ENCODE measurements around the gene CD209.

CD209 gene

DNA sequence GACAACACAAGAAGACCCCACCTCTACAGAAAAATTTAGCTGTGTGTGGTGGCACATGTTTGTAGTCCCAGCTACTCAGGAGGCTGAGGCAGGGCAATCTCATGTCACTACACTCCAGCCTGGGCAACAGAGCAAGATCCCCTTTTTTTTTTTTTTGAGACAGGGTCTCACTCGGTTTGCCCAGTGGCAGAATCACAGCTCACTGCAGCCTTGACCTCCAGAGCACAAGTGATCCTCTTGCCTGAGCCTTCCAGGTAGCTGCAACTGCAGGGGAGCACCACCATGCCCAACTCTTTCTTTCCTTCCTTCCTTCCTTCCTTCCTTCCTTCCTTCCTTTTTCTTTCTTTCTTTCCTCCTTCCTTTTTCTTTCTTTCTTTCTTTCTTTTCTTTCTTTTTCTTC lies 11.2 kb downstream of the CD209 start:
- DNase-seq = no peak

DNA sequence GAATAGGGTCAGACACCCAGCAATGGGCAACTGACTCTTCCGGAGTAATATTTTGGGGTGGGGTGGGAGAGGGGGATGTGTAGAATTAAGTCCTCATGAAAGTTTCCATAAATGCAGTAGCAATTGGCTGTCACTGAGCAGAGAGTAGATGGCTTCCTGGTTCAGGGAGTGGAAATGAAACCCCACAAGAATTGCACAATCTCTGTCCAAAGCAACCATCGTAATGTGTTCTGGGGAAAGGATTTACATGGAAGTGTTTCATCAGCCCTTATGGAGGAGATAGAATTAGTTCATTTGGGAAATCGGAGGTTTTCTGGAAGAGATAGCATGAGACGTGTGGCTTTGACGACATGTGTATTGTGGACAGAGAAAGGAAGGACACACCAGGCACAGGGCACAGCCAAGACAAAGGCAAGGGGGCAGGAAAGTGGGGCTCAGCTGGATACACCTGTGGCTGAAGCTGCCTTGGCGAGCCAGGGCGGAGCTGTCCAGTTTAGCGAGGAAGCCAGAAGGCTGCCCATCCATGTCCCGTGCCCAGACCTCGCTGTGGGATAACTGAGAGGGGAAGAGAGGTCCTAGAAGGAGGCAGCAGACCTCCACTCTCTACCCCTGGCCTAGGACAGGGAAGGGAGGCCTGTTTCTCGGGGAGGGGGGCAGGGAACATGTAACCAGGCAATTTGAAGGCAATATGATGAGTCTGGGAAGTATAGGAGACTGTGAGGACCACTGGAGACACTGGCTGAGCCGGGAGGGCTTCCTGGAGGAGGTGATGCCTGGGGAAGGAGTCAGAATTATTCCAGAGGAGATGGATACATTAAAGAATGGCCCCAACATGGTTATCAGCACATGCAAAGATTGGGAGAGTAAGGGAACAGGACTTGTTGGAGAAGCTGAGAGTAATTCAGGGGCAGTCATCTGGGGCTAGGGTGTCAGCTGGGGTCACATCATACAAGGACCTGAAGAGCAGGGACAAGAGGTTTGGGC lies 12.8 kb downstream of the CD209 start:
- DNase-seq = peak; percentile 6

DNA sequence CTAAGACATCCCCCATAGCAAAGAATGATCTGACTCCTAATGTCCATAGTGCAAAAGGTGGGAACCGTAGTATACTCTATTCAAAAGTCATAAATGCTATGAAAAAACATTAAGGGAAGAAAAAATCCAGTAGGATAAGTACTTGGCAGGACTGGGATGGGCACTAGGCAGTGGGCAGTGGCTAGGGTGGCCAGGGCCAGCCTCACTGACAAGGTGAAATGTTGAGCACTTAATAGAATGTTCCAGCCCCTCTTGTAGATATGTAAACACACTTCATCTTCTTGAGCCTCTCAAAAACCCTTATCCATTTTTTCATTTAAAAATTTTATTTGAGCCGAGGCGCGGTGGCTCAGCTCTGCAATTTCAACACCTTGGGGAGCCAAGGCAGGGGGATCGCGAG lies 14.0 kb downstream of the CD209 start:
- no peak for DNase-seq

DNA sequence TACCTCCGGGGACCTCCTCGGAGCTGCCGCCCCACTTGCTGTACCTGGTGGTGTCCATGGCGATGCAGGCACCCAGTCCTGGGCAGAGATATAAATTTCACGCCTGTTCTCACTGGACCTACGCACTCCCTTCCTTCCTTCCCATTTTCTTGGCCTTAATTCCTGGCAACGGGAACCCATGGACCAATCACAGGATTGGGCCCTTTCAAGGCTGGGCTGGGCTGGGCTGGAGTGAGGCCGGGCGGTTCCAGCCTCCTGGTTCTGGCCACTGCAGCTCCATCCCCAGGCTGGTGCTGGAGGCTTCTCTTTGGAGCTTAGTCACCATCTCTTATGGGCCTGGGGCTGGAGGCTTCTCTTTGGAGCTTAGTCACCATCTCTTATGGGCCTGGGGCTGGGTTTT lies 15.3 kb downstream of the CD209 start, which contains the start of gene CLEC4G:
Gene CLEC4G (minus strand): TSS at position 66 of the 400 bp plus-strand sequence. CDS start 8 bp downstream, at position 58.
- DNase-seq = no peak

DNA sequence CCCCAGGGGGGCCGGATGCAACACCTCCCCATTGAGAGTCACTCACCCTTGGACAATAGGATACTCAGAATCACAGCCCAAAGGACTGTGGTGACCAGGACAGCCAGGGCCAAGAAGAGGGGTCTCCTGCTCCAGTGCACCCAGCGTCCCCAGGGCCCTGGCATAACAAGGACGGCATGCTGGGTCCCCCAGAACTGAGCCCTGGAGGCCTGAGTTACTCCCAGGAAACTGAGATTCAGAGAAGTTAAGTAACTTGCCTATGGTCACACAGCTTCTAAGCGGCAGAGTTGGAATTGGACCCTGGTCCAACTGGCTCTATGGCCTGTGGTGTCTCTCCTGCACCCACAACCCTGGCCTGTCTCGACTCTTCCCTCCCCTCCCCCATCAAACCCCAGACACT lies 15.7 kb downstream of the CD209 start:
- DNase-seq = no peak

DNA sequence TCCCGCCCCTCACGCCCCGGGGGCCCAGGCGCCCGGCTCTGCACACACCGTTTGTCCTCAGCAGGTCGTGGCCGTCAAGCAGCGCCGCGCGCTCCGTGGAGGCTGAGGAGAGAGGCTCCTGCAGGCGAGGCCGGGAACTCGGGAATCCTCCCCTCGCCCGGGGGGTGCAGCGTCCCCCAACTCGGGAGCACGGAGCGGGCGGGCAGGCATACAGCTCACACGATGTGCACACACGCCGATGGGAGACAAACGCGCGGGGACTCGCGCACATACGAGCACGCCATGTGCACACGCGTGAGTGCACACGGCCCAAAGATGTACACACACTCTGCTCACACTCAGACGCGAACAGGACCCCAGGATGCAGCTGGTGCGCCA lies 16.1 kb downstream of the CD209 start:
- no peak for DNase-seq

DNA sequence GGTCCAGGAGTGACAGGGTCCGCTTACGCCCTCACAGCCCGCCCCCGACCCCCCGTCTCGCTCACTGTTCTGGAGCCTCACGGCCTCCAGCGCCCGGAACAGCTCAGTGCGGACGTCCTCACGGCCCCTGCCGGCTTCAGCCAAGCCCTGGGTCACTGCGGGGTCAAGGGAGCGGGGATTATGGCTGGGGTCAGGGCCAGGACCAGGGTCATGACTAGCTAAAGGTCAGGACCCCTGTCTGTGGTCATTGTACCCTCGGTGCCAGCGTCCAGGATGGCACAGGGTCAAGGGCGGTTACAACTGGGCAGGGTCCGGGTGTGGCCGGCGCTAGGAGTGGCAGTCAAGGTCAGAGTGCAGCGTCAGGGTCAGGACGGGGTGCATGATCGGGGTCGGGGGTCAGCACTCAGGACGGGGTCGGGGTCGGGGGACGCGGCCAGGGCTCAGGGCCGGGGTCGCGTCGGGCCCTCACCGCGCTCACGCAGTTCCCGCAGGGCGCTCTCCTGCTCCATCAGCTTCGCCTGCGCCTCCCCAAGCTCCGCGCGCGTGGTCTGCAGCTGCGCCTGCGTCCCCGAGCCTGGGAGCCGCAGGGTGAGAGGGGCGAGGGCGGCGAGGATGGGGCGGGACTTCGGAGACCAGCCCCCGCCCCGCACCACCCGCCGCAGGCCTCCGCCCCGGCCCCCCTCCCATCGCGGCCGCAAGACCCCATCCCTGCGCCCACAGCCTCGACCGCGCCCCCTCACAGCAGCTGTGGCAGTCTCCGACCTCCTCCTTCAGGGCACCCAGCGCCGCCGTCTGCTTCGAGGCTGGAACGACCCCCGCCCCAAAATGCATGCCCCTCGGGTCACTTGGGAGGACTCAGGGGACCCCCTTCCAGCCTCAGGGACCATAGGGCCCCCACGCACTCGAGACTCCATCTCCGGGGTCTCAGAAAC lies 16.8 kb downstream of the CD209 start:
- DNase-seq = no peak

DNA sequence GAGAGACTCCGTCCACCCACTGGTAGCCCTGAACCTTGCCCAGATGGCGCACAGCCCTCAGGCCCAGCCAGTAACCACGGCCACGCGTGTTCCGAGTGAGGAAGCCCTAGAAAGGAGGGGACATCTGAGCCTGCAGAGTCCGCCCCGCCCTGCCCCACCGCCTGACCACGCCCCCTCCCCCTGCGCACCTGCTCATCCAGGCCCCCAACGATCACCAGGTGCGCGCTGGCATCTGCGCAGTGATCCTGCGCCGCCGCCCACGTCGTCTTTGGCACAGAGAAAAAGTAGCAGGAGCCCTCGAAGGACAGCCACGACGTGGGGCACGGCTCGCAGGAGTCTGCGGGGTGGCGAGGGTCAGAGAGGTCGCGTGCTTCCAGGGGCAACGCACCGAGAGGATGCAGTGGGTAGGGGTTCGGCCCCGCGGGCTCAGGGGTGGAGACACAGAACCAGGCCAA lies 17.5 kb downstream of the CD209 start:
- DNase-seq = no peak

DNA sequence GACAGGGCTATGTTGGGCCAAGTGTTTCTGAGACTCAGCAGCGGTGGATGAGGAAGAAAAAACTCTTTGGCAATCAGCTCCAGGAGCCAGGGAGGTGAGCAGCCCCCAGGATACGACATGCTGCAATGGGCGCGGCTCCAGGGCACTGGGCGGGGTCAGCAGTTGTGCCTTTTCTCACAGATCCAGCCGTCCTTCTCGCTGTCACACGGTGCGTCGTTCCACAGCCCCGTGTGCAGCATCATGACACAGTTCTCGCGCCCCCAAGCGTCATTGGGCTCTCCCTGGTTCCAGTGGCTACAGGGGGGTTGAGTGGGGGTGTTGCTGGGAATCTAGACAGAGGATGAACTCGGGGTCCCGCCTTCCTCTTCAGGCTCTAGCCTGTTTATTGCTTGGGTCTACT lies 18.1 kb downstream of the CD209 start:
- no peak for DNase-seq

DNA sequence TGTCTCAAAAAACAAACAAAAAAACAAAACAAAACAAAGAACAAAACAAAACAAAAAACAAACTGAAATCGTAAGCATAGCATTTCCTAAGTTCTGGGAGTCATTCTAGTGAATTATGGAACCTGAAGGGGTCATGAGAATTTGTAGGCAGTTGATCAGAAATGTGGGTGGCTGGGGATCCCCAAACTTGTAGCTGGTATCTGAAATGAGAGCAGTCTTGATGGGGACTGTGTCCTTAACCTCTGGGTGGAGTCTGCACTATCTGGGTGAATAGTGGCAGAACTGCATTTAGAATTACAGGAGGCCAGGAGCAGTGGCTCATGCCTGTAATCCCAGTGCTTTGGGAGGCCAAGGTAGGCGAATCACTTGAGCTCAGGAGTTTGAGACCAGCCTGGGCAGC lies 21.5 kb downstream of the CD209 start:
- no peak for DNase-seq

DNA sequence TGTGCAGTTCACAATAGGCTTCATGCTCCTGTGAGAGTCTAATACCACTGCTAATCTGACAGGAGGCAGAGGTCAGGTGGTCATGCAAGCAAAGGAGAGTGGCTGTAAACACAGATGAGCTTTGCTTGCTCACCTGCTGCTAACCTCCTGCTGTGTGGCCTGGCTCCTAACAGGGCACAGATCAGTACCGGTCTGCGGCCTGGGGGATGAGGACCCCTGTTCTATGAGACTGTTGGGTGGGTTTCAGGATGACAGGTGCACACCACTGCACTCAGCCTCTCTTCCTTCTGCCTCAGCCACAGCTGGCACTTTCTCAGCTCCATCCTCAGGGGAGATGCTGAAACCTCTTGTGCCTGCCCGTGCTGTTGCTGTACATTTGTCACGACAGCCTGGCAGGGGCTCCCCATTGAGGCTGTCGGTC lies 25.1 kb downstream of the CD209 start:
- DNase-seq = no peak

DNA sequence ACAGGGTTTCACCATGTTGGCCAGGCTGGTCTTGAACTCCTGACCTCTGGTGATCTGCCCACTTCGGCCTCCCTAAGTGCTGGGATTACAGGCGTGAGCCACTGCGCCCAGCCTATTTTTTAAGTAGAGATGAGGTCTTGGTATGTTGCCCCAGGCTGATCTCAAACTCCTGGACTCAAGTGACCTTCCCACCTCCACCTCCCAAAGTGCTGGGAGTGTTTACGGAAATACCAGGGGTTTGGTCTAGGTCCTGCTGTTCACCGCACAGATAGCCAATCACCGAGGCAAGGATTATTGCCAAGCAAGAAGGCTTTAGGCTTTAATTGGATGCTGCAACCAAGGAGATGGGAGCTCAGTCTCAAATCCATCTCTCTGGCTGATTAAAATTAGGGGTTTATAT lies 27.0 kb downstream of the CD209 start:
- DNase-seq = no peak

DNA sequence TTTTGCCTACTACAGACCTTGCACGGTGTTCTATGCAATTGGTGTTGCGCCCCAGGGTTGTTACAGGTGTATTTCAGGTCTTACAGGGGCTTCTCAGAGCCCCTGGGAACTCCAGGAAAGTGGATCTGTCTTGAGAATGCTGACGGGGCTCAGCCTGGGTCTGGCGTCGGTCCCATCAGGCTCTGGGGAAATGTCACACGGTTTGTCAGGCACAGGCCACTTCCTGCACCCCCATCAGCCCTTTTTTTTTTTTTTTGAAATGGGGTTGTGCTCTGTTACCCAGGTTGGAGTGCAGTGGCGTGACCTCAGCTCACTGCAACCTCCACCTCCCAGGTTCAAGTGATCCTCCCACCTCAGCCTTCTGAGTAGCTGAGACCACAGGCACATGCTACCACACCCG lies 28.7 kb downstream of the CD209 start:
- DNase-seq = no peak

DNA sequence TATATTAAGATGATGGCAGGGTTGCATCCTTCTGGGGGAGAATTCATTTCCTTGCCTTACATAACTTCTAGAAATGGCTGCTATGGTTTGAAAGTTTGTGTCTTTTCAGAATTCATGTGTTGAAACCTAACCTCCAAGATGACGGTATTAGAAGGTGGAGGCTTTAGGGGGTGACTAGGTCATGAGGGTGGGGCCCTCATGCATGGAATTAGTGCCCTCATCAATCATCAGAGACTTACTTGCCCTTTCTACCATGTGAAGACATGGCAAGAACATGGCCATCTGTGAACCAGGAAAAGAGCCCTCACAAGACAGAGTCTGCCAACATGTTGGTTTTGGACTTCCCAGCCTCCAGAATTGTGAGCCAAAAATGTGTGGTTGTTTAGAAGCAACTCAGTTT lies 30.6 kb downstream of the CD209 start:
- DNase-seq = no peak

DNA sequence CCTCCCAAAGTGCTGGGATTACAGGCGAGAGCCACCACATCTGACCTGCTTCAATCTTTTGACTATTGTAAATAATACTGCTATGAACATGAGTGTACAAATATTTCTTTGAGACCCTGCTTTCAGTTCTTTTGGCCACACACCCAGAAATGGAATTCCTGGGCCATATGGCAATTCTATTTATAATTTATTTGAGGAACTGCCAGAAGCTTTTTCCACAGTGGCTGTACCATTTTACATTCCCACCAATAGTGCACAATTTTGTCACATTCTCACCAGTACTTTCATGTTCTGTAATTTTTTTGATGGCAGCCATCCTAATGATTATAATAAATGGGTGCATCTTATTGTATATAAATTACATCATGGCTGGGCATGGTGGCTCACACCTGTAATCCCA lies 31.7 kb downstream of the CD209 start:
- DNase-seq = no peak

DNA sequence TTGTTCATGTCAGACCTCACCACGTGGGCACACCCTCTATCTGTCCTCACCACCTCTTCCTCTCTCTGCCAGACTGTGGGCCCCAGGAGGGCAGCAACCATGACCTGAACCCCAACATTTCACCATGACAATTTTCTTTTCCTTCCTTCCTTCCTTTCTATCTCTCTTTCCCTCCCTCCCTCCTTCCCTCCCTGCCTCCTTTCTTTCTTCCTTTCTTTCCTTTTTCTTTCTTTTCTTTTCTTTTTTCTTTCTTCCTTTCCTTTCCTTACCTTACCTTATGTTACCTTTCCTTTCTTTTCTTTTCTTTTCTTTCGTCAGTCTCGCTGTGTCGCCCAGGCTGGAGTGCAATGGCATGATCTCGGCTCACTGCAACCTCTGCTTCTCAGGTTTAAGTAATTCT lies 36.7 kb downstream of the CD209 start:
- DNase-seq = no peak

DNA sequence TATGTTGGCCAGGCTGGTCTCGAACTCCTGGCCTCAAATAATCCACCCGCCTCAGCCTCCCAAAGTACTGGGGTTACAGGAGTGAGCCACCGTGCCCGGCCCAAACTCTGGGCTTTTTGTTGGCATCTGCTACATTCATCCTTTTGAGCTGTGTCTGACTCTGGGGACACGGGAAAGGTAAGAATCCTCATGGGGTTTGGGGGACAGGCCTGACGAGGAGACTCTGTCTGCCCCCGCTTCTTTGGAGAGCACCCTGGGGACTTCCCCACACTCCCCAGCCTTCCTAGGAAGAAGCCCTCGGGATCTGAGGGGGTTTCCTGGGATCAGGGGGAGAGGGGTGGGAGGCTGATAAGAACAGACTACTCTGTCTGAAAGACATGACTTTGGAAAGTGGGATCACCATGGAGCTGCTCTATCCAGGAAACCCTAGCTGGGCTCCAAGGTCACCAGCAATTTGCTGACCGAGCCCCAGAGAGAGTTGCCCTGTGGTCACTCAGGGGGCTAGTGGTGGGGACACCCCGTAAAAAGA lies 37.3 kb downstream of the CD209 start:
- DNase-seq = no peak

DNA sequence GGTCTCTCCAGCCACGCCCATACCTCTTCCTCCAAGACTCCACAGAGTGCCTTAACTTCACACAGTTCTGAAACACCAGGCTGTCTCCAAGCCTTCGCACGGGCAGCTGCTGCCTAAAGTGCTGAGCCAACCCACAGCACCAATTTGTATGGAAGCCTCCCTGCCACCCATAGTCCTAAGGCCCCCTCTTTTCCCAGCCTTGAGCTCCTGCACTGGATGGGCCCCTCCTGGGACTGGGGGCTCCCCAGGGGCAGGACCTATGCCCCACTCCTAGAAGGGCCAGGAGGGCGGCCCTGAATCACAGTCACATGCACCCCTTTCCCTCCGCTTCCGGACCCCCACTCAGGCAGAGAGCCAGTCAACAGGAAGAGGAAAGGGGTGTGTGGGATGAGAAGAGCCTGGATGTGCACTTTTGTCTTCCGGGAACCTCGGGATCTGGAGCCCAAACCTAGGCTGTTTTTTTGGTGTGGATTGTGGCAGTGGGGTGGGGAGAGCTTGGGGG lies 40.3 kb downstream of the CD209 start:
- no peak for DNase-seq

DNA sequence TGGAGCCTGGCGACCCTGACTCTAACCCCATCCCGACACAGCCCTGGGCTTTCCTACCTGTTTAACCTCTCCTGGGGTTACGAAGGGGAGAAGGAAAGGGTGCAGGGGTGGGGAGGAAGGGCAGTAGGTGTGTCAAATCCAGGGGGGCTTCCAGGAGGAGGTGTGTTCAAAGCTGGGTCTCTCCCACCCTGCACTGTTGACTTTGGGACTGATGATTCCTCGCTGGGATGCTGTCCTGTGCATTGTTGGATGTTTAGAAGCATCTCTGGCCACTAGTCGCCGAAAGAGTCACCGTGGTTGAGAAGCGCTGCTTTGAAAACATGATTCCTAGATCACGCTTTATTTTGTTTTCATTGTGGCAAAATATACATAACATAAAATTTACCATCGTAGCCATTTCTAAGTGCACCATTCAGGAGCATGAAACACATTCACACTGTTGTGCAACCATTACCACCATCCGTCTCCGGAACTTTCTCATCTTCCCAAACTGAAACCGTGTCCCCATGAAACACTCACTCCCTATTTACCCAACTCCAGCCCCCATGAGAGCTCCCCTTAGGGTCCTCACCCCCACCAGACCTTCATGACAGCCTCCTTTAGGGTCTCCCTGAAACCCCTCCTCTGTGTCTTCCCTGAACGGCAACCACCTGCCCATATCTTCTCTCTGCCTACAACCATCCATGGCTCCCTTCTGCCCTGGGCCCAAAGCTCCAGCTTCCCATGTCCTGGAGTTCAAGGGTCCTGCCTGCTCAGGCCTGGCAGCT lies 41.0 kb downstream of the CD209 start:
- DNase-seq = no peak

DNA sequence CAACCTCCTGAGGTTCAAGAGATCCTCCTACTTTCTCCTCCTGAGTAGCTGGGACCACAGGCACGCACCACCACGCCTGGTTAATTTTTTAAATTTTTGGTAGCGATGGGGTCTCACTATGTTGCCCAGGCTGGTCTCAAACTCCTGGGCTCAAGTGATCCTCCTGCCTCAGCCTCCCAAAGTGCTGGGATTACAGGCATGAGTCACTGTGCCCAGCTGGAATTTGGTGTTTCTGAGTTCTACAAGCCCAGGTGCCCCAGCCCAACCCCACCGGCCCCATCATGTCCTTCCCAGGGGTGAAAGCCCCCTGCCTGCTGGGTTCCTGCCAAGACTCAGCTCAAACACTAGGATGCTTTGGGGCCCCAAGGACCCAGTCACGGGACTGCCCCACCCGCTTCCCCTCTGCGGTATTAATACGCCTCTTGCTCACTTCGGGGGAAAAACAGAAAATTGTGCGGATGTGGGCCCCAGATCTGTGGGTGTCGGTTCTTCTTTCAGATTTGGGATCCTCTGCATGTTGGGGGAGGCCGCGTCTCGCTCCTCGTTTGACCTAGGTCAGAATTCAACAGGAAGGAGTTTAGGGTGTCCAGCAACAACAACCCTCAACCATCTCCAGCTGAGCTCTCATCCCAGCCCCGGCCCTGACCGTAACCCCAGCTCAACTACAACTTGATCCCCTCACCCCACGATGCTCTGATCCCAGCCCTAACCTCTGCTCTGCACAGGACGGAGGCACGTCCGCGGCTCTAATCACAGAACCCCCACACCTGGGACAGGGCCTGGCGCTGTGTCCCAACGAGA lies 41.7 kb downstream of the CD209 start:
- no peak for DNase-seq

DNA sequence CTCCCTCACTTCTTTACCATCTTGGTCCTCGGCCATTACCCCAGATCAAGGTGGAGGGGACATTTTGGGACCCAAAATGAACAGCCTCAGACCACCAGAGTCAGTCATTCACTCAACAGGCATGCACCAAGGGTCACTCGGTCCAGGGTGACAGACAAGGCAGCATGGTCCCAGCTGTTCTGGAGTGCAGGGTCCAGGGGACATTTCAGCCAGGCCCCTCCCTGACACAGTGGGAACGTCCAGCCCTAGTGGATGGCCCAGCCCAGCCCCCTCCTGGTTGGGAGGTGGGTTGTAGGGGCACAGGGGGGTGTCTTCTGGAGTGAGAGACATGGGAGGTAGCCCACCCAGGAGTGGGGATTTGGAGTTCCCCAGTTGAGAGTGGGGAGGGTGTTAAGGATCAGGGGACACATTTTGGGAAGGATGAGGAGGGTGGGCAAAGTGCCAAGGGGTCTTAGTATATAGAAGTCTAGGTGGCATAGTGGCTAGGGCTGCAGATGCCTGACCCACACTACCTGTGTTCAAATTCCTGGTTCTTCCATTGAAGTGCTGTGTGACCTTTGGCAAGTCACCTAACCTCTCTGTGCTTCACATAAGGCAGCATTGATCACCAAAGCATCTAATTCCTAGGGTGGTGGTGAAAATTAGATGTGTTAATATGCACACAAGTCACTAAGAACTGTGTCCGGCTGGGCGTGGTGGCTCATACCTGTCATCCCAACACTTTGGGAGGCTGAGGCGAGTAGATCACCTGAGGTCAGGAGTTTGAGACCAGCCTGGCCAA lies 42.9 kb downstream of the CD209 start:
- DNase-seq = no peak
